MM.1S (cell line): Measurements from ENCODE around the gene LRRC70.

Experiments used
- EZH2 ChIP-seq: fragments of 300-600 bp; sonication (generic); optimal IDR thresholded peaks from 2 replicates; pipeline ENCODE3; 2017; ENCODE audit warnings: low read depth, mild to moderate bottlenecking, antibody characterized with exemption, low read length, mixed read lengths
- EZH2phosphoT487 ChIP-seq: fragments of 300-600 bp; sonication (generic); IDR thresholded peaks from 2 replicates; pipeline ENCODE4 v1.6.1; 2018; ENCODE audit warnings: antibody characterized with exemption, low read length
- TF ChIP-seq, protein P1 (sequence below): fragments of 300-600 bp; sonication (generic); IDR thresholded peaks from 2 replicates; pipeline ENCODE4 v1.5.1; 2016; ENCODE audit warnings: antibody characterized with exemption, low read length, mixed read lengths

DNA sequence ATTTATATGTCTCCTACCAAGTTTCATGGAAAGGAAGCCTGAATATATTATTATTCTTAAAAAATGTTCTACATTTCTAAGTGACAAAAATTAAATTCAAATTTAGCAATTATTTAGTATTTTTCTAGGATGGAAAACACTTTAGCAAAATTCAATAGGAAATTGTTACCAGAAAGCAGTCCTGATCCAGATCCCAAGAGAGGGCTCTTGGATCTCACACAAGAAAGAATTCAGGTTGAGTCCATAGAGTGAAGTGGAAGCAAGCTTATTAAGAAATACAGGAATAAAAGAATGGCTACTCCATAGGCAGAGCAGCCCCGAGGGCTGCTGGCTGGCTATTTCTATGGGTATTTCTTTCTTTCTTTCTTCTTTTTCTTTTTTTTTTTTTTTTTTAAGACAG is 44.7 kb downstream of the LRRC70 start:
- TF ChIP-seq, protein P1, sequence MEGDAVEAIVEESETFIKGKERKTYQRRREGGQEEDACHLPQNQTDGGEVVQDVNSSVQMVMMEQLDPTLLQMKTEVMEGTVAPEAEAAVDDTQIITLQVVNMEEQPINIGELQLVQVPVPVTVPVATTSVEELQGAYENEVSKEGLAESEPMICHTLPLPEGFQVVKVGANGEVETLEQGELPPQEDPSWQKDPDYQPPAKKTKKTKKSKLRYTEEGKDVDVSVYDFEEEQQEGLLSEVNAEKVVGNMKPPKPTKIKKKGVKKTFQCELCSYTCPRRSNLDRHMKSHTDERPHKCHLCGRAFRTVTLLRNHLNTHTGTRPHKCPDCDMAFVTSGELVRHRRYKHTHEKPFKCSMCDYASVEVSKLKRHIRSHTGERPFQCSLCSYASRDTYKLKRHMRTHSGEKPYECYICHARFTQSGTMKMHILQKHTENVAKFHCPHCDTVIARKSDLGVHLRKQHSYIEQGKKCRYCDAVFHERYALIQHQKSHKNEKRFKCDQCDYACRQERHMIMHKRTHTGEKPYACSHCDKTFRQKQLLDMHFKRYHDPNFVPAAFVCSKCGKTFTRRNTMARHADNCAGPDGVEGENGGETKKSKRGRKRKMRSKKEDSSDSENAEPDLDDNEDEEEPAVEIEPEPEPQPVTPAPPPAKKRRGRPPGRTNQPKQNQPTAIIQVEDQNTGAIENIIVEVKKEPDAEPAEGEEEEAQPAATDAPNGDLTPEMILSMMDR: no peak
- TF ChIP-seq EZH2 (no peak), EZH2phosphoT487 (no peak)
